Stimulated activated CD8-positive, alpha-beta memory T cell treated with anti-CD3 and anti-CD28 coated beads, Interleukin-7, amount 100 ng/mL, for 24 hours (primary cell): ENCODE measurements around the gene CDH3.

Experiments
- DNase-seq: peaks from one replicate; pipeline ENCODE4 v3.0.0-alpha.2; 2020; ENCODE audit warnings: low read depth

The CDH3 gene

GRCh38 chr16:68737730-68738629, 92.9 kb downstream of the CDH3 start:
- DNase-seq: no peak

GRCh38 chr16:68739964-68740627, 95.0 kb downstream of the CDH3 start:
- DNase-seq: no peak

- DNase-seq: no peak
Observed at GRCh38 chr16:68740628-68741346, 95.7 kb downstream of the CDH3 start.

GRCh38 chr16:68743664-68744063, 98.6 kb downstream of the CDH3 start:
- DNase-seq: no peak

GRCh38 chr16:68744744-68745280, 99.7 kb downstream of the CDH3 start:
- no peak for DNase-seq

GRCh38 chr16:68746951-68747350, 101.8 kb downstream of the CDH3 start:
- no peak for DNase-seq

- DNase-seq: no peak
Observed at GRCh38 chr16:68749432-68749831, 104.3 kb downstream of the CDH3 start.
